Sigmoid colon (tissue), 4 donors: ENCODE data around the gene SUCLG1.

Experiments
- CTCF ChIP-seq, 4 experiments: fragments of 450-650 bp in 3 of 4; fragments of 200-600 bp in 1 of 4; IDR thresholded peaks; one replicate each; pipeline ENCODE4 v1.5.1; 2016 to 2019; ENCODE audit warnings: antibody characterized with exemption in 4 of 4, mild to moderate bottlenecking in 3 of 4, moderate library complexity in 2 of 4
- EP300 ChIP-seq, 4 donors: sonication (generic); formaldehyde crosslinking; IDR thresholded peaks; one replicate each; pipeline ENCODE4 v1.6.1; 2017; ENCODE audit warnings: antibody characterized with exemption in 4 of 4
- POLR2A ChIP-seq, 2 donors: fragments of 450-650 bp; IDR thresholded peaks; one replicate each; pipeline ENCODE4 v1.6.1; 2016; ENCODE audit warnings: antibody characterized with exemption in 2 of 2, mild to moderate bottlenecking in 2 of 2, moderate library complexity in 2 of 2

GRCh38 chr2:84491741-84492140 is 32.7 kb upstream of the SUCLG1 start:
- TF ChIP-seq POLR2A (IDR thresholded peaks at IDR 0.05) = no peak
- TF ChIP-seq CTCF (IDR thresholded peaks at IDR 0.05) = no peak
- no peak for TF ChIP-seq EP300 (IDR thresholded peaks at IDR 0.05)
